Activated naive CD8-positive, alpha-beta T cell (primary cell): ENCODE measurements around the gene NOS3.

Experiments
- H3K27ac Mint-ChIP-seq: one replicate; pipeline ENCODE4 v1.8.0; 2021; ENCODE audit warnings: mixed read lengths
- H3K27me3 Mint-ChIP-seq: one replicate; pipeline ENCODE4 v1.8.0; 2021; ENCODE audit warnings: mixed read lengths
- H3K36me3 Mint-ChIP-seq: one replicate; pipeline ENCODE4 v1.8.0; 2021; ENCODE audit warnings: mixed read lengths
- H3K4me1 Mint-ChIP-seq: one replicate; pipeline ENCODE4 v1.8.0; 2021; ENCODE audit warnings: low read depth, mixed read lengths
- H3K4me3 Mint-ChIP-seq: one replicate; pipeline ENCODE4 v1.8.0; 2021; ENCODE audit warnings: mild to moderate bottlenecking, mixed read lengths
- H3K9me3 Mint-ChIP-seq: one replicate; pipeline ENCODE4 v1.8.0; 2021; ENCODE audit warnings: low read depth, mixed read lengths

NOS3 gene

DNA sequence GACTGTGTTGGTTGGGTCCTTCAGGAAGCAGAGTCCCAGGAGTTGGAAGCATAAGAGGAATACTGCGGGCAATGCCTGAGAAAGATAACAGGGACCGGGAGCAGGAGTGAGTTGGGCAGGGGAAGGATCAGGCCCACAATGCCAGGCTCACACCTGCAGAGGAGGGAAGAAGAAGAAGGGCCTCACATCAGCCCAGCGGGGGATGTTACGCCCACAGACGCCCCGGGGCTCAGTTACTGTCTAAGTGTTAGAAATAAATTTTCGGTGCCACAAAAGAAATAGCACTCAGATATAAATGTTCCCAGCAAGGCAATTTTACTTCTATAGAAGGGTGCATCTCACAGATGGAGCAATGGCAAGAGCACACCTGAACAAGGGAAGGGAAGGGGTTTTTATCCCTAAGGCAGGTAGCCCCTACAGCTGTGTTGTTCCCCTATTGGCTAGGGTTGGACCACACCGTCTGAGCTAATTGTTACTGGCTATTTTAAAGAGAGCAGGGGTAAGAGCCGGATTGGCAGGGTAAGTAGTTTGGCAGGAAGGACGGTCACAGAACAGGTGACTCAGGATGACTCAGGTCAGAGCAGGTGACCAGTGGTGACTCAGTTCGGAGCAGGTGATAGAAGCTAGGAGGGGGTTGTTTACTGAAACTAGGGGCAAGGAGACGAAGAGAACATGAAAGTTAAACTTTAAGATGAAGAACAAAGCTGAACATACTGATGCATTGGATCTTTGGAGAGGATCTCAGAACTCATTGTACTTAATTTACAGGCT lies at the start of gene NOS3:
Gene NOS3, plus strand, starts transcription at position 602 of the 771 bp plus-strand sequence. CDS start 2,787 bp downstream, outside the sequence.
- no peak within 1 kb of the TSS for H3K4me3 Mint-ChIP-seq
- no peaks in the 10 kb centered on the region for H3K27me3 Mint-ChIP-seq
- no peak within 1 kb of the TSS for H3K27ac Mint-ChIP-seq

DNA sequence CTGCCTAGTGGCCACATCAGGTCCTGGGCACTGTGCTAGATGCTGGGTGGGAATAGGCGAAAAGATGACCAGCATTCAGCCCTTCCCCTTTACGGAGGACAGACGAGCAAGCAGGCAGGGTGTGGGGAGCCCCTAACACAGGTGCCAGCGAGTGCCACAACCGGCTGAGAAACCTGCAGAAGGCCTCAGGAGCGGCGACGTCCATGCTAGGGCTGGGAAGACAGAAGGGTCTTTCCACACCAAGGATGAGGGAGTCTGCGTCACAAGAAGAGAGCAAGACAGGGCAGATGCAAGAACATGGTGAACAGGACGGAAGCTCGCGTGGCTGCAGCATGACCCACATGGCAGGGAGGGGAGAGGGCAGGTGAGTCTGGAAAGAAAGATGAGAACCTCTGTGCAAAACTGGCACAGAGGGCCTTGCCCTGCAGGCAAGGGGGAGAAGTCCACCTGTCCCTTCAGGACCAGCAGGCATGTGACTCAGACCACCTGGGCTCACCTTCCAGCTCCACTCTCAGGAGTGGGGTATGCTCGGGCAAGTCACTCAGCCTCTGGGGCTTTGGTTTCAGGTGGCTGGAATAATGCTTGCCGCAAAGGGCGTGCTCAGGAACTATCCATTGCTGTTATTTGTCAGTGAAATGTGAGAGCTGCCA lies 49.3 kb upstream of the NOS3 start:
- Mint-ChIP-seq H3K27ac (peak overlapping the region; percentile 41), H3K4me1 (peaks cover 39% of the 10 kb centered on the region), H3K27me3 (no peaks in the 10 kb centered on the region), H3K9me3 (no peaks in the 10 kb centered on the region), H3K36me3 (no peaks in the 10 kb centered on the region), H3K4me3 (peak overlapping the region; percentile 57)

More for the DNA sequence above, at the start of gene NOS3:
- Mint-ChIP-seq H3K36me3 (peaks cover 10% of the 10 kb centered on the region), H3K9me3 (peaks cover 15% of the 10 kb centered on the region), H3K4me1 (peaks cover 39% of the 10 kb centered on the region)

DNA sequence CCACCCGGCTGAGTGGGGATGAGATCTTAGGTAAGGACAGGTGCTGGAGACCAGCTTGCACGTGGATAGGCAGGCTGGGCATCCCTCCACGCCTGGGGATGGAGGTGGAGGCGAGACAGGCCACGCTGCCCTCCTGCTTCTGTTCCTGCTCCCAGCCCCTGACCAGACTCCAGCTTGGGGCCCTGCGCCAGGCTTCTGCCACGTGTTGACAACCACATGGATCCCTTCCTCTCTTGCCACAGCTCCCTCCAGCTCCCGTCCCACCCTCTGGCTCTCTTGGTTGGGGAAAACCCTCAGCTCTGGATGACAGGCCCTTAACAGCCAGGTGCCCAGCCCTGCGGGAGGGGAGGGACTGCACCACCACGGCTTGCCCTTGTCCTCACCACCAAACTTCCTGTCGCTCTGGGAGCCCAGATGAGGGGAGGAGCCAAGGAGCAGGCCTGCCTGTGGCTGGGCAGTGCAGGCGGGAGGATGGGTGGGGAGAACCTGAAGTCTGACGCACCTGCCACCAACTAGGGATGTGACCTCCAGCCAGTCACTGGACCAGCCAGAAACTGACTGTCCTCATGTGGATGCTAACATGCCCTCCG lies 48.7 kb upstream of the NOS3 start:
- H3K4me3 Mint-ChIP-seq = peak overlapping the region; percentile 35
- H3K4me1 Mint-ChIP-seq = peaks cover 39% of the 10 kb centered on the region
- no peaks in the 10 kb centered on the region for H3K36me3 Mint-ChIP-seq
- H3K27ac Mint-ChIP-seq = peak overlapping the region; percentile 70
- no peaks in the 10 kb centered on the region for H3K9me3 Mint-ChIP-seq
- no peaks in the 10 kb centered on the region for H3K27me3 Mint-ChIP-seq

DNA sequence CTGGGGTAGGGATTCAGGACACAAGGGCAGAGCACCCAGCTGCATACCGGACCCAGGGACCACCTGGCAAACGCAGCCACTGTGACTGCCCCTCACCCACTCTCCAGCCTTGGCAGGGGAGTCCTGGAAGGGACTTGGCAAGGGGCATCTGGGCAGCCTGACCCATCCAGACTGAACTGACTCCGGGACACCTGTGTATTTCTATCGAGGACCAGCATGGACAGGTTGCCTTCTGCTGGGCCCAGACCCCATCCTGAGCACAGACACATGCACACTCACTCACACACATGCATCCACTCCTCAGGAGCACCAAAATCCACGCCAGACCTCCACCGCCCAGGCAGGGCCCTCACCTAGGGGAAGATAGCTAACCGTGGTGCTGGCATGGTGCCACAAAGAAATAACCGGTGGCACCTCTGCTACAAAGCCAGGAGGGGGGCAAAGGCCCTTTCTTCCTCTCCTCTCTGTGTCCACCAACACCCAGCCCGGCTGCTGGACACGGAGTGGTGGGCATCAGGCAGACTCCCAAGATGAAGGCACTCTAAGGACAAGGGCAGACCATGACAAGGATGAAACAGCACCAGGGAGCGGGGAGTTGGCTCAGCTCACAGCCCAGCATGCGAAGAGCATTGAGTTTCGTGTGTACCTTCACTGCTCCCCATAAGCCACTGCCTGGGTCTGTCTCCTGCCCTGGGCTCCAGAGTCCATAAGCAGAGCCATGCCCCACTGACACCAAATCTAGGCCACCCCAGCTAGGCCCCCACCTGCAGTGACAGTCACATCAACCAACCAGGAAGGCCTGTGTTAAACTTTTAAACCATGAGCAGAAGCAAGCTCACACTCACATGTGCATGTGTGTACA lies 48.0 kb upstream of the NOS3 start:
- no peak overlapping the region for H3K4me3 Mint-ChIP-seq
- no peak overlapping the region for H3K27ac Mint-ChIP-seq
- no peaks in the 10 kb centered on the region for H3K36me3 Mint-ChIP-seq
- H3K27me3 Mint-ChIP-seq = no peaks in the 10 kb centered on the region
- peaks cover 35% of the 10 kb centered on the region for H3K4me1 Mint-ChIP-seq
- H3K9me3 Mint-ChIP-seq = no peaks in the 10 kb centered on the region

DNA sequence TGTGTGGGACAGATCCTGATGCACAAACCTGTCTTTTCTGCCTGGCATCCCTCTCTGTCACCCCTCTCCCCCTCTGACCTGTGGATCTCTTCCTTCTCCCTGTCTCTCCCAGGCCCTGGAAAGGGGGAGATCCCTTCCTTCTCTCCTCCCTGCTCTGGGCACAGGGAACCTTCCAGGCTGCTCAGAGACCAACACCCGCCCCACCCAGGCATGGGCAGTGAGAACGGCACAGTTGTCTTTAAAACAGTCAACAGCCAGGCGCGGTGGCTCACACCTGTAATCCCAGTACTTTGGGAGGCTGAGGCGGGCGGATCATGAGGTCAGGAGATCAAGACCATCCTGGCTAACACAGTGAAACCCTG lies 47.4 kb upstream of the NOS3 start:
- Mint-ChIP-seq H3K4me1 (peaks cover 29% of the 10 kb centered on the region), H3K27me3 (no peaks in the 10 kb centered on the region), H3K27ac (no peak overlapping the region), H3K9me3 (no peaks in the 10 kb centered on the region), H3K36me3 (no peaks in the 10 kb centered on the region), H3K4me3 (no peak overlapping the region)

DNA sequence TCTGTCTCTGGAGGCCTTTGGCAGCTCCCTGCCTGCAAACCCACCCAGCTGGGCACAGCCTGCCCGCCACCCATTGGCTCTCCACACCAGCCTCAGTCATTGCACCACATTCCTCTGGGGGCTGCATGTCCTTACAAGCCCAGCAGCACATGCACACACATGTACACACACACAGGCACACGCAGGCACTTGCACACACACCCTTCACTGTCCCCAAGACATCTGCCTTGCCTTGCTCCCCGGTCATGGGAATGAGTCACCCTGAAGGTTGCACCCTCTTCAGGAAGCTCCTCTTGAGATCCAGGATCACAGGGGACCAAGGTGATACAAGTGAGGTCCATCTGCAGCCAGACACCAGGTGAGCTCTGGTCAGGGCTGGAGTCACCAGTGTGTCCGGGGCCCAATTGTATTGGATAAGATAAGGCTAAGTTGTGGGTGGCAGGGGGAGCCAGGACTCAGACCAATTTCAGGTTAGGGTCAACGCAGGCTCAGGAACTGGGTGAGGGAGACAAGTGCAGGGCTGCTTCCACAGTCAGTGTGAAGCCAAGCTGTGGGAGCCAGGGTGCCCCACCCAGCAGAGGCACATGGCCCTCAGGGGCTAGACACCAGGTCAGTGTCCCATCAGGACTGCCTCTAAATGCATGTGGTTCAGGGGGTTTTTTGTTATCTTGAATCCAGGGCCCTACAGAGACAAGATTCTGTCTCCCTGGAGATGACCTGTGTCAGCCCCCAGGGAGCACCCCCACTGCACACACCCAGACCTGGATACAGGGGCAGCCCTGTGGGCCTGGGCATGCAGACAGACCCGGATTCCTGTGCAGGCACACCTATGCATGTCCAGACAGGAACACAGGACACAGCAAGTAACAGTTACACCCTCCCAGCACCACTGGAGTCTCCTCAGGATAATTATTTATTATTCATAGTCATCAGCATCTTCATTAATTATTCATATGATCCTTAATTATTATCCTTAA lies 46.5 kb upstream of the NOS3 start:
- H3K36me3 Mint-ChIP-seq = no peaks in the 10 kb centered on the region
- H3K27me3 Mint-ChIP-seq = no peaks in the 10 kb centered on the region
- no peaks in the 10 kb centered on the region for H3K9me3 Mint-ChIP-seq
- H3K4me3 Mint-ChIP-seq = no peak overlapping the region
- H3K4me1 Mint-ChIP-seq = peaks cover 24% of the 10 kb centered on the region
- no peak overlapping the region for H3K27ac Mint-ChIP-seq

DNA sequence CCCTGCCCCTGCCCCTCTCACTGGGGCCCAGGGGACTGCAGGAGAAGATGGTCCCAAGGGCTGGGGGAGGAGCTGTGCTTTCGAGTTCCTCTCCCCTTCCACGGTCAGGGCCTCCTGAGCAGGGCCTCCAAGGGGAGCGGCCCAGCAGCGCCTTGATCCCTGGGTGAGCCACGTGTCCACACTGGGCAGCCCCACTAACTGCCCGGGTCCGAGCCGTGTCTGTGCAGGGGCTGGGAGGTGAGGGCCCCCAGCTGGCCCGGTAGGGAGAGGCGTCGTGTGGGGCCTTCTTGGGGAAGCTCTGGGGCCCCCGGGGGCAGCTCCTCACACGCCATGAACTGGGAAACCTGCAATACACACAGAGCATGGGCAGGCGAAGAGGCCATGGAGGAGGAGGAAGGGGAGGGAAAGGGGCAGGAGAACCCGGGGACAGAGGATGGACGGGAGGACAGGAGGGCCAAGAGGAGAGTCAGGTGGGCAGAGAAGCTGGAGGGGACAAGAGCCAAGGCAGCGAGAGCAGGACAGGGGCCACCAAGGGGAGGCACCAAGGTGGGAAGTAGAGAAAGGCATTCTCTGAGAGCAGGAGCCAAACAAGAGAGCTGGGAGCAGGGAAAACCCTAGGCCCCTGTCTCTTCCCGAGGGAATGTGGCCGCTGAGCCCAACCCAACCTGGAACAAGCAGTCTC lies 45.5 kb upstream of the NOS3 start:
- Mint-ChIP-seq H3K27ac (no peak overlapping the region), H3K9me3 (no peaks in the 10 kb centered on the region), H3K4me1 (peaks cover 24% of the 10 kb centered on the region), H3K4me3 (no peak overlapping the region), H3K36me3 (no peaks in the 10 kb centered on the region), H3K27me3 (no peaks in the 10 kb centered on the region)

DNA sequence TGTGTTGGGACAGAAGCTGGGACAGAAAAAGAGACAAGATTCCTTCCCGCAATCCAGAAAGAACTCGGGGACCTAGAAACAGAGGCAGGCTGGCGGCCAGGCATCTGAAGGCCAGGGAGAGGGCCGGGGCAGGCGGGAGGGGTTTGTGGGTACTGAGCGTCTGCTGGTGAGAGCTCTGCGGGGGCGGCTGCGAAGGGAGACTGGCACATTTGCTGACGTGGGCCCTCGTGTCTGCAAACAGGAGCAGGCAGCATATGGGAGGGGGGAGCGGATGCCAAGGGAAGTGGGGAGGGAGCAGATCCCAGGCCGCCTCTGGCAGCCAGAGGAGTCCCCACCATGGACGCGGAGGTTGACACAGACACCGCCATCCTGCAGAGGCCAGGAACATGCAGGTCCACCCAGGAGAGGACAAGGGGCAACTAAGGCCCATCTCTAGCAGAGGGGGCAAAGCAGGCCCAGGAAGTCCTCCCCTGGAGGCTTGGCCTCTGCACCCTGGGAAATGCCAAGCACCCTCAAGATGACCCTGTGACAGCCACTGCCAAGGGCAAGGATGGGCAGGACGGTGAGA lies 44.9 kb upstream of the NOS3 start:
- Mint-ChIP-seq H3K9me3 (no peaks in the 10 kb centered on the region), H3K27me3 (no peaks in the 10 kb centered on the region), H3K4me3 (no peak overlapping the region), H3K27ac (no peak overlapping the region), H3K36me3 (no peaks in the 10 kb centered on the region), H3K4me1 (peaks cover 24% of the 10 kb centered on the region)

DNA sequence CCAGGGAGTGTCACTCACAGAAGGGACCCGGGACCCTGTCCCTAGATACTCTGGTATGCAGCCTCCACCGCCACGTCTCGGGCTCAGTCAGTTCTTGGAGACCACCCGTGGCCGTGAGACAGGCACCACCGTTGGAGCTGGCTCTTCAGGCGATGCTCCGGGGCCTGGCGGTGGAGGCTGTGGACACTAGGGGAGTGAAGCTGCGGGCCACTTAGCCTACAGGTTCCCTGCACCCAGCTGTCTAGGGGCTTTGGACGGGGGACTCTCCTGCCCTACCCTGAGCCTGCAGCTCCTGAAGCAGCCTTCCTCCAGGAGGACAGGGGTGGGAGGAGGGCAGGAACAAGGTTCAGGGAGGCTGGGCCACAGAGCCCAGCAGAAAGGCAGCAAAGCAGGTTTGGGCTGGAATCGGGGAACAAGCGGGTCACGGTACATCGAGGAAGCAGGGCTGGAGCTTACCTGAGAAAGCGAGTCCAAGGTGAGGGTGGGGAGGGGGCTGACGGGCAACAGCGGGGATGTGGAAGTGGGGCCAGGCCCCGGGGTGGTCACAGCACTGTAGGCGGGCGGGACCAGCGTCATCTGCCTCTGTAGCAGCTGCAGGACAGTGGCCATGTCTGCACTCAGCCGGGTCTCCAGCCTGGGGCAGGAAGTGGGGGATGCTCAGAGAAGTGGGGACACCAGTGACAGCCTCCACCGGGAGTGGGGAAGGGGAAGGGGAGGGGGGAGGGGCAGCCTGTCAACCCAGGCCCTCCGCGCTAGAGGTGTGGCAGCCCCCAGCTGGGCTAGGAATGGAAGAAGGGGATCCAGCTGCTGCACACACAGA lies 44.2 kb upstream of the NOS3 start:
- no peaks in the 10 kb centered on the region for H3K9me3 Mint-ChIP-seq
- H3K27me3 Mint-ChIP-seq = no peaks in the 10 kb centered on the region
- H3K36me3 Mint-ChIP-seq = no peaks in the 10 kb centered on the region
- H3K27ac Mint-ChIP-seq = no peak overlapping the region
- H3K4me1 Mint-ChIP-seq = peaks cover 19% of the 10 kb centered on the region
- H3K4me3 Mint-ChIP-seq = no peak overlapping the region

DNA sequence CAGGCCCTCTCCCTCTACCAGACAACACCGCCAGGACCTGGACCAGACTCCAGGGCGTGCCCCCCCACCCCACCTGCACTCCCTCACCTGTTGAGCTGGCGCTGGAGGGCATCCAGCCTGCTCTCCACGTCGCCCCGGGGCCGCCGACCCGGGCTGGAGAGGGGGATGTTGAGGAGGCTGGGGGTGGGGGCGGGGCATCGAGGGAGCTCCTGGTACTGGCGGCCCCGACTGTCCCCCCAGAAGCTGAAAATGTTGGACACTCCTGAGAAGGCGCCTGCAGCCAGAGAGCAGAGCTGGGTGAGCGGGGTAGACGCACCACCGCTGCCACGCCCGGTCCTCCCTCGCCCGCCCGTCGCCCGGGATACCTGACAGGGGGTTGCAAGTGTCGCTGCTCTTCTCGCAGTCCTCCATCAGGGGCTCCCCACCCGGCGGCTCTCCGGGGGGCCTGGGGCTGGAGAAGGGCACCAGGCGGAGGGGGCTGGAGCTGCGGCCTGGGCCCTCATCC lies 43.5 kb upstream of the NOS3 start:
- Mint-ChIP-seq H3K4me1 (peaks cover 12% of the 10 kb centered on the region), H3K27ac (no peak overlapping the region), H3K36me3 (no peaks in the 10 kb centered on the region), H3K4me3 (no peak overlapping the region), H3K27me3 (no peaks in the 10 kb centered on the region), H3K9me3 (no peaks in the 10 kb centered on the region)

DNA sequence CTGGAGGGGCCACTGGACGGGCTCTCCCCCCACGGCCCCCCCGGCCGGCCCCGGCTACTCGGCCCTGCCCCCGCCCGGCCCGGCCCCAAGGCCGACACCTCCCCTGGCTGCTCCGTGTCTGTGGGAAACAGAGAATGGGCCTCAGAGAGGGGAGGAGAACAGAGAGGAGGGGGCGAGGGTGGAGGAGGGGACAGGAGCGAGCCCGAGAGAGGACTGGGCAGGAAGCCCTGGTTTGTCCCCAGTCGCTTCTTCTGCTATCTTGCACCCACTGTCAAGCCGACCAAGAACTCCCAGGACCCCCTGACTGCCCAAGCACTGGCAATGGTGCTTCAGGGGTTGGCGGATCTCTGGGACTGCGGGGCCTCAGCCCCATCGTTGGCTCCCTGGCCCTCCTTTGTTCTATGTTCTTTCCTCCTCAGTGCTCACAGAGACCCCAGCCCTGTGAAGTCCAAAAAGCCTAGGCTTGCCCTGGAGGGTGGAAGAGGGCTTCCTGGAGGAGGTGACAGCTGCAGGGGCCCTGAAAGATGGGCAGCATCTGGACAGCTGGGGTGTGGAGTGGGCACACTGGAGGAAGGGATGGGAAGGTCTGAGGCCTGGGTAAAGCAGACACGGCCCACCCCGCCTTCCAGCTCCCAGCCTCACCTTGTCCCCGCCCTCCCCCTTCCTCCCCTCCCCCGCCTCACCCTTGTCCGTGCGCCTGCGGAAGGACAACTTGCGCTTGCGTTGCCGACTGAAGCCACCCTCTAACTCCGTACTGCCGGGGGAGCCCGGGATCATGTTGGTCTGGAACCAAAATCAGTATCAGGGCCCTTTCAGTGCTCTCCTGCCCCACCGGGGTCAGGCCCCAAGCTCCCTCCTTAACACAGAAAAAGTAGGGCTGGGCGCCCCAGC lies 42.8 kb upstream of the NOS3 start:
- Mint-ChIP-seq H3K4me1 (peaks cover 5% of the 10 kb centered on the region), H3K4me3 (no peak overlapping the region), H3K27me3 (no peaks in the 10 kb centered on the region), H3K9me3 (no peaks in the 10 kb centered on the region), H3K36me3 (no peaks in the 10 kb centered on the region), H3K27ac (no peak overlapping the region)

DNA sequence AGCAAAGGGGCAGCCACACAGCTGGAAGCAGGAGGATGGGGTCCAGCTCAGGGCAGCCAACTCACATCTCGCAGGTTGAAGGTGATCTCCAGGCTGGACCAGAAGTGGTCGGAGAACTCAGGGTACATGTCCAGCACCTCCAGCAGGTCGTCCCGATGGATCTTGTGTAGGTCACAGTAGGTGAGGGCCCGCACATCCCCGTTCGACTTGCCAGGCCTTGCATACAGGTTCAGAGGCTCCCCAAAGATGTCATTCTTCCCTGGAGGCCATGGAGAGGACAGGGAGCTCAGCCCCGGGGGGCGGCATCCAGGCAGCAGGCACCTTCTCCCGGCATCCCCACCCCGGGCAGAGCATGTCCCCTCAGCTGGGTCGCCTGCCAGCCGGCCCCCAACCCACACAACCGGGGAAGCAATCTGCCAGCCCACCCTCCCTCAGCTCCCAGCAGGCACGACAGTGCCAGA lies 42.0 kb upstream of the NOS3 start:
- Mint-ChIP-seq H3K4me1 (no peaks in the 10 kb centered on the region), H3K36me3 (no peaks in the 10 kb centered on the region), H3K9me3 (no peaks in the 10 kb centered on the region), H3K27me3 (no peaks in the 10 kb centered on the region), H3K4me3 (no peak overlapping the region), H3K27ac (no peak overlapping the region)
